ENCODE measurements around the gene SORCS3. TPM values are rescaled to one million over a fixed set of nuclear protein-coding genes. Genes with fewer than 3 reads are reported as not detected.

Gene SORCS3
- total RNA-seq, 1 donor from 2014 or later, result not detected

DNA sequence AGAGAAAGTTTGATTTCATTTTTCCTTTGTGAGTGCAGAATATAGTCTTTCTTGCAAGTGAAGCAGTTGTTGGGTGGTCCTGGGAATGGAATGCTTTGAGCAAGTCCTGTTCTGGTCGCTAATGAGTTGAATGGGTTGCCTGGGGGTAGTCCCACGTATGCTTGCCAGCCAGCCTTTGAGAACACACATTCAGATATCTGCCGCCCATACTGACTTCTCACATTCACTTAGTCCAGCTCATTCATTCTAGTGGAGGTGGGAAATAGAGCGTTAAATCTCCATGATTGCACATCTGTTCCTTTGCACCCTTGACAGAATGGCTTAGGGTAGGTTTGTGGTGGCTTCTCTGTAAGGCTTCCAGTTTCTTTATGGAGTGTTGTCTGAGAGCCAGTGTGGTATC, 256.6 kb downstream of the SORCS3 start:
- H3K27ac ChIP-seq, result no peak overlapping the region
- intact Hi-C loops (cut with DNase I), result no loop called here
- no peak overlapping the region for H3K4me3 ChIP-seq
- no peaks in the 10 kb centered on the region for H3K4me1 ChIP-seq
- H3K27me3 ChIP-seq, result no peaks in the 10 kb centered on the region
- no peaks in the 10 kb centered on the region for H3K36me3 ChIP-seq
- TF ChIP-seq, protein P1, sequence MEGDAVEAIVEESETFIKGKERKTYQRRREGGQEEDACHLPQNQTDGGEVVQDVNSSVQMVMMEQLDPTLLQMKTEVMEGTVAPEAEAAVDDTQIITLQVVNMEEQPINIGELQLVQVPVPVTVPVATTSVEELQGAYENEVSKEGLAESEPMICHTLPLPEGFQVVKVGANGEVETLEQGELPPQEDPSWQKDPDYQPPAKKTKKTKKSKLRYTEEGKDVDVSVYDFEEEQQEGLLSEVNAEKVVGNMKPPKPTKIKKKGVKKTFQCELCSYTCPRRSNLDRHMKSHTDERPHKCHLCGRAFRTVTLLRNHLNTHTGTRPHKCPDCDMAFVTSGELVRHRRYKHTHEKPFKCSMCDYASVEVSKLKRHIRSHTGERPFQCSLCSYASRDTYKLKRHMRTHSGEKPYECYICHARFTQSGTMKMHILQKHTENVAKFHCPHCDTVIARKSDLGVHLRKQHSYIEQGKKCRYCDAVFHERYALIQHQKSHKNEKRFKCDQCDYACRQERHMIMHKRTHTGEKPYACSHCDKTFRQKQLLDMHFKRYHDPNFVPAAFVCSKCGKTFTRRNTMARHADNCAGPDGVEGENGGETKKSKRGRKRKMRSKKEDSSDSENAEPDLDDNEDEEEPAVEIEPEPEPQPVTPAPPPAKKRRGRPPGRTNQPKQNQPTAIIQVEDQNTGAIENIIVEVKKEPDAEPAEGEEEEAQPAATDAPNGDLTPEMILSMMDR (IDR thresholded peaks at IDR 0.05), result no peak
- no peak for DNase-seq
- ATAC-seq, result no peak
- H3K9me3 ChIP-seq, result no peaks in the 10 kb centered on the region

GRCh38 chr10:104899779-104900178, 258.7 kb downstream of the SORCS3 start:
- ATAC-seq (no peak), DNase-seq (no peak)
- Histone ChIP-seq H3K36me3 (no peaks in the 10 kb centered on the region), H3K4me1 (no peaks in the 10 kb centered on the region), H3K9me3 (no peaks in the 10 kb centered on the region), H3K27ac (no peak overlapping the region), H3K27me3 (no peaks in the 10 kb centered on the region), H3K4me3 (no peak overlapping the region)
- intact Hi-C loops (cut with DNase I), result no loop called here
- TF ChIP-seq, protein P1 (IDR thresholded peaks at IDR 0.05), result no peak

- H3K36me3 ChIP-seq, result no peaks in the 10 kb centered on the region
- no peak overlapping the region for H3K4me3 ChIP-seq
- H3K27me3 ChIP-seq, result no peaks in the 10 kb centered on the region
- H3K27ac ChIP-seq, result no peak overlapping the region
- no peaks in the 10 kb centered on the region for H3K4me1 ChIP-seq
- DNase-seq, result no peak
- intact Hi-C loops (cut with DNase I), result no loop called here
- TF ChIP-seq, protein P1 (IDR thresholded peaks at IDR 0.05), result no peak
- no peaks in the 10 kb centered on the region for H3K9me3 ChIP-seq
- ATAC-seq, result no peak
These were observed 262.3 kb downstream of the SORCS3 start for GRCh38 chr10:104903433-104903832.

GRCh38 chr10:104904753-104905323, 263.7 kb downstream of the SORCS3 start:
- DNase-seq (no peak), ATAC-seq (no peak)
- no peaks in the 10 kb centered on the region for H3K9me3 ChIP-seq

GRCh38 chr10:104906112-104906511, 265.0 kb downstream of the SORCS3 start:
- no peaks in the 10 kb centered on the region for H3K4me1 ChIP-seq
- no peak for ATAC-seq
- no peak overlapping the region for H3K4me3 ChIP-seq
- TF ChIP-seq, protein P1 (IDR thresholded peaks at IDR 0.05), result no peak
- no peaks in the 10 kb centered on the region for H3K27me3 ChIP-seq
- no peak for DNase-seq
- H3K36me3 ChIP-seq, result no peaks in the 10 kb centered on the region
- H3K27ac ChIP-seq, result no peak overlapping the region
- intact Hi-C loops (cut with DNase I), result no loop called here
- H3K9me3 ChIP-seq, result no peaks in the 10 kb centered on the region

More at GRCh38 chr10:104904753-104905323, 263.7 kb downstream of the SORCS3 start:
- no peaks in the 10 kb centered on the region for H3K36me3 ChIP-seq
- H3K27ac ChIP-seq, result no peak overlapping the region
- intact Hi-C loops (cut with DNase I), result no loop called here
- no peaks in the 10 kb centered on the region for H3K27me3 ChIP-seq
- H3K4me1 ChIP-seq, result no peaks in the 10 kb centered on the region
- no peak overlapping the region for H3K4me3 ChIP-seq
- TF ChIP-seq, protein P1 (IDR thresholded peaks at IDR 0.05), result no peak

GRCh38 chr10:104907521-104907920, 266.4 kb downstream of the SORCS3 start:
- intact Hi-C loops (cut with DNase I), result no loop called here

More at GRCh38 chr10:104907521-104907920, 266.4 kb downstream of the SORCS3 start:
- H3K9me3 ChIP-seq, result no peaks in the 10 kb centered on the region
- no peaks in the 10 kb centered on the region for H3K36me3 ChIP-seq
- ATAC-seq (no peak), DNase-seq (no peak)
- TF ChIP-seq, protein P1 (IDR thresholded peaks at IDR 0.05), result no peak
- H3K27me3 ChIP-seq, result no peaks in the 10 kb centered on the region
- H3K27ac ChIP-seq, result no peak overlapping the region
- no peak overlapping the region for H3K4me3 ChIP-seq
- no peaks in the 10 kb centered on the region for H3K4me1 ChIP-seq
